GM23338 (cell line): ENCODE results near the gene PCDHGA5. TPM values are rescaled to one million over a fixed set of nuclear protein-coding genes. Genes with fewer than 3 reads are reported as not detected.

Experiments
- ATAC-seq: fragments of 200-7000 bp; cut with Tn5 transposase; 3 replicates; pipeline ENCODE4 v1.9.1; 2020
- DNase-seq: peaks from one replicate; pipeline ENCODE4 v3.0.0-alpha.2; 2015; ENCODE audit warnings: low spot score
- H2AFZ ChIP-seq: fragments of 200-600 bp; sonication (generic); 2 replicates; pipeline ENCODE4 v1.8.0; 2016; ENCODE audit warnings: antibody characterized with exemption, mild to moderate bottlenecking, moderate library complexity
- H3F3A ChIP-seq: fragments of 200-600 bp; sonication (generic); replicated peaks from 2 replicates; pipeline ENCODE4 v1.8.0; 2017; ENCODE audit warnings: antibody characterized with exemption, mixed run types, low read depth
- H3K27ac ChIP-seq: fragments of 200-600 bp; sonication (generic); 2 replicates; pipeline ENCODE4 v1.6.1; 2016; ENCODE audit warnings: low read depth
- H3K27me3 ChIP-seq: fragments of 200-600 bp; sonication (generic); 2 replicates; pipeline ENCODE4 v1.8.0; 2016; ENCODE audit warnings: mild to moderate bottlenecking, mixed run types, moderate library complexity; ENCODE audit not compliant: insufficient read depth
- H3K36me3 ChIP-seq: fragments of 200-600 bp; sonication (generic); 2 replicates; pipeline ENCODE4 v1.8.0; 2016; ENCODE audit warnings: mild to moderate bottlenecking; ENCODE audit not compliant: insufficient read depth
- H3K4me1 ChIP-seq: fragments of 200-600 bp; sonication (generic); 2 replicates; pipeline ENCODE4 v1.8.0; 2016; ENCODE audit warnings: mild to moderate bottlenecking, moderate library complexity; ENCODE audit not compliant: insufficient read depth
- H3K4me2 ChIP-seq: fragments of 200-600 bp; sonication (generic); 2 replicates; pipeline ENCODE4 v1.7.1; 2017; ENCODE audit warnings: mixed run types
- H3K4me3 ChIP-seq: fragments of 200-600 bp; sonication (generic); 2 replicates; pipeline ENCODE4 v1.6.1; 2016; ENCODE audit warnings: mixed run types
- H3K79me2 ChIP-seq: fragments of 200-600 bp; sonication (generic); replicated peaks from 2 replicates; pipeline ENCODE4 v1.8.0; 2017; ENCODE audit warnings: mild to moderate bottlenecking; ENCODE audit not compliant: insufficient read depth
- H3K9me2 ChIP-seq: fragments of 200-600 bp; sonication (generic); 2 replicates; pipeline ENCODE4 v1.8.0; 2017; ENCODE audit not compliant: insufficient read depth
- H4K20me1 ChIP-seq: fragments of 200-600 bp; sonication (generic); replicated peaks from 2 replicates; pipeline ENCODE4 v1.8.0; 2017; ENCODE audit warnings: mild to moderate bottlenecking; ENCODE audit not compliant: insufficient read depth
- H3K27ac Mint-ChIP-seq: 2 replicates; pipeline ENCODE4 v1.8.0; 2020; ENCODE audit warnings: inconsistent platforms, mild to moderate bottlenecking, moderate library complexity, mixed read lengths
- H3K27me3 Mint-ChIP-seq: 3 replicates; pipeline ENCODE4 v1.8.0; 2022; ENCODE audit warnings: low read depth, mild to moderate bottlenecking, moderate library complexity, mixed read lengths, inconsistent platforms; ENCODE audit not compliant: insufficient read depth, poor library complexity
- H3K36me3 Mint-ChIP-seq: 3 replicates; pipeline ENCODE4 v1.8.0; 2021; ENCODE audit warnings: low read depth, mild to moderate bottlenecking, inconsistent platforms, moderate library complexity, mixed read lengths
- H3K4me1 Mint-ChIP-seq: 3 replicates; pipeline ENCODE4 v1.8.0; 2020; ENCODE audit warnings: mild to moderate bottlenecking, inconsistent platforms, mixed read lengths
- H3K4me3 Mint-ChIP-seq: 3 replicates; pipeline ENCODE4 v1.8.0; 2021; ENCODE audit warnings: moderate library complexity, mild to moderate bottlenecking, inconsistent platforms, mixed read lengths
- H3K9me3 Mint-ChIP-seq: 3 replicates; pipeline ENCODE4 v1.8.0; 2020; ENCODE audit warnings: moderate library complexity, mild to moderate bottlenecking, inconsistent platforms, mixed read lengths
- CREB1 ChIP-seq: fragments of 250-450 bp; sonication (Bioruptor Pico); IDR thresholded peaks from 2 replicates; pipeline ENCODE4 v1.5.0; 2020; ENCODE audit warnings: low read depth, mild to moderate bottlenecking, moderate library complexity
- CTCF ChIP-seq, 2 experiments: fragments of 200-600 bp in 1 of 2; sonication (generic) in 1 of 2; conservative IDR thresholded peaks; 2 replicates each; pipeline versions ENCODE4 v1.5.1 to v1.6.1; 2016 to 2017; ENCODE audit warnings: antibody characterized with exemption in 2 of 2, low read depth in 2 of 2, mild to moderate bottlenecking in 2 of 2, moderate library complexity in 1 of 2
- EZH2 ChIP-seq: fragments of 200-600 bp; sonication (generic); IDR thresholded peaks from one replicate; pipeline ENCODE4 v1.8.0; 2017; ENCODE audit warnings: antibody characterized with exemption, mild to moderate bottlenecking, low read depth; ENCODE audit not compliant: unreplicated experiment
- POLR2AphosphoS5 ChIP-seq: IDR thresholded peaks from 2 replicates; pipeline ENCODE4 v1.6.1; 2016; ENCODE audit warnings: antibody characterized with exemption, low read depth
- STAT1 ChIP-seq: IDR thresholded peaks from one replicate; pipeline ENCODE4 v1.6.1; 2016; ENCODE audit warnings: antibody characterized with exemption; ENCODE audit not compliant: unreplicated experiment
- ZNF114 ChIP-seq: fragments of 250-450 bp; sonication (Bioruptor Pico); IDR thresholded peaks from 2 replicates; pipeline ENCODE4 v1.5.0; 2020; ENCODE audit warnings: mild to moderate bottlenecking, moderate library complexity
- ZNF462 ChIP-seq: fragments of 250-450 bp; sonication (Bioruptor Pico); IDR thresholded peaks from 2 replicates; pipeline ENCODE4 v1.5.0; 2020; ENCODE audit warnings: mild to moderate bottlenecking, moderate library complexity
- polyA plus RNA-seq: library from polyadenylated mRNA; unstranded; fragments of >200 nt; fragmentation: Nextera tagmentation; extraction: Ambion mirVana; gene quantifications from 2 replicates; pipeline ENCODE4 v1.2.1, GENCODE V29; 2016
- total RNA-seq: library from RNA; depleted of rRNA; stranded (reverse); fragments of >200 nt; shearing (Covaris generic); gene quantifications from 2 replicates; pipeline ENCODE4 v1.2.3, GENCODE V29; 2014

PCDHGA5 gene
- total and polyA plus RNA-seq, 2 experiments from 2014 or later, result 0.55 to 3.1 TPM

- TF ChIP-seq ZNF462 (CRISPR knock-in tag) (no peak), STAT1 (no peak), CREB1 (CRISPR knock-in tag) (no peak), EZH2 (no peak), ZNF114 (CRISPR knock-in tag) (no peak), CTCF (conservative IDR thresholded peaks at IDR 0.05; ENCODE audit: low read depth in 2 of 2) (no peak)
Measured at GRCh38 chr5:141319202-141319601, 44.8 kb upstream of the PCDHGA5 start (continued).

GRCh38 chr5:141319699-141320098, 44.3 kb upstream of the PCDHGA5 start:
- Mint-ChIP-seq H3K36me3 (peaks cover 57% of the 10 kb centered on the region), H3K27me3 (peaks cover 15% of the 10 kb centered on the region), H3K4me1 (peaks cover 10% of the 10 kb centered on the region), H3K9me3 (peaks cover 53% of the 10 kb centered on the region), H3K27ac (no peak overlapping the region), H3K4me3 (peak overlapping the region; percentile 95)
- Histone ChIP-seq H2AFZ (no peak overlapping the region), H4K20me1 (peaks cover 24% of the 10 kb centered on the region), H3K36me3 (peaks cover 13% of the 10 kb centered on the region), H3K79me2 (peaks cover 42% of the 10 kb centered on the region), H3K4me3 (peak overlapping the region; percentile 67), H3K27ac (no peak overlapping the region), H3K27me3 (no peaks in the 10 kb centered on the region), H3K9me2 (no peaks in the 10 kb centered on the region), H3F3A (no peaks in the 10 kb centered on the region), H3K4me1 (peaks cover 14% of the 10 kb centered on the region; the same call in 1 of the 2 replicates), H3K4me2 (peak overlapping the region; percentile 80)
- DNase-seq (no peak), ATAC-seq (no peak)
- TF ChIP-seq CTCF (conservative IDR thresholded peaks at IDR 0.05; ENCODE audit: low read depth in 2 of 2) (no peak), POLR2AphosphoS5 (no peak), EZH2 (no peak)
